NB4 (cell line): ENCODE measurements around the gene SLC35F1.

Experiments
- MYC ChIP-seq: IDR thresholded peaks from 2 replicates; pipeline ENCODE4 v1.6.1; 2011; ENCODE audit warnings: low read depth, low read length
- POLR2A ChIP-seq: IDR thresholded peaks from 2 replicates; pipeline ENCODE4 v1.6.1; 2011; ENCODE audit warnings: mild to moderate bottlenecking; ENCODE audit not compliant: insufficient read length; ENCODE audit errors: extremely low read depth
- TF ChIP-seq, protein P1 (sequence below): IDR thresholded peaks from one replicate; pipeline ENCODE4 v1.5.1; 2012; ENCODE audit warnings: low read depth, low read length
- TF ChIP-seq, protein P2 (sequence below): IDR thresholded peaks from 2 replicates; pipeline ENCODE4 v1.6.1; 2011; ENCODE audit warnings: low read depth, low read length

DNA sequence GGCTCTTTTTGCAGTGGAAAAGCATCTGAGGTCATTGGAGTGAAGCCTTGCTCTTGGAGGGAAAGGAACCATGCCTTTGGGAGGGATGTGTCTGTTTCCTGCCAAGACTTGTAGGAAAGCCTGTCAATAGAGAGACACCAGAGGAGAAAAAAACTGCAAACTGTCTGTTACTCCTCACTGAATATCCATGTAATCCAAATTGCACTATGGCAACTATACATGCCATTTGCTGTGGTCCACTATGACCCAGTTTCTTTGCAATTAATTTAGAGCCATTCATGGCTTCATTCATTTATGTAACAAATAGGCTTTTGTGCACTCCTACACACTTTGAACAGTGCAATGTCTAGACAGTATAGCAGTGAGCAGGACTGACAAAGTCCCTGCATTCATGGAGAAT lies 296.5 kb downstream of the SLC35F1 start:
- TF ChIP-seq POLR2A, result no peak
- TF ChIP-seq, protein P1, sequence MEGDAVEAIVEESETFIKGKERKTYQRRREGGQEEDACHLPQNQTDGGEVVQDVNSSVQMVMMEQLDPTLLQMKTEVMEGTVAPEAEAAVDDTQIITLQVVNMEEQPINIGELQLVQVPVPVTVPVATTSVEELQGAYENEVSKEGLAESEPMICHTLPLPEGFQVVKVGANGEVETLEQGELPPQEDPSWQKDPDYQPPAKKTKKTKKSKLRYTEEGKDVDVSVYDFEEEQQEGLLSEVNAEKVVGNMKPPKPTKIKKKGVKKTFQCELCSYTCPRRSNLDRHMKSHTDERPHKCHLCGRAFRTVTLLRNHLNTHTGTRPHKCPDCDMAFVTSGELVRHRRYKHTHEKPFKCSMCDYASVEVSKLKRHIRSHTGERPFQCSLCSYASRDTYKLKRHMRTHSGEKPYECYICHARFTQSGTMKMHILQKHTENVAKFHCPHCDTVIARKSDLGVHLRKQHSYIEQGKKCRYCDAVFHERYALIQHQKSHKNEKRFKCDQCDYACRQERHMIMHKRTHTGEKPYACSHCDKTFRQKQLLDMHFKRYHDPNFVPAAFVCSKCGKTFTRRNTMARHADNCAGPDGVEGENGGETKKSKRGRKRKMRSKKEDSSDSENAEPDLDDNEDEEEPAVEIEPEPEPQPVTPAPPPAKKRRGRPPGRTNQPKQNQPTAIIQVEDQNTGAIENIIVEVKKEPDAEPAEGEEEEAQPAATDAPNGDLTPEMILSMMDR, result no peak
- TF ChIP-seq MYC, result no peak
- TF ChIP-seq, protein P2, sequence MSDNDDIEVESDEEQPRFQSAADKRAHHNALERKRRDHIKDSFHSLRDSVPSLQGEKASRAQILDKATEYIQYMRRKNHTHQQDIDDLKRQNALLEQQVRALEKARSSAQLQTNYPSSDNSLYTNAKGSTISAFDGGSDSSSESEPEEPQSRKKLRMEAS, result no peak
